HepG2 (cell line): ENCODE results near the gene RHOC. TPM values are rescaled to one million over a fixed set of nuclear protein-coding genes. Genes with fewer than 3 reads are reported as not detected.

Source experiments
- ATAC-seq: fragments of 200-7000 bp; cut with Tn5 transposase; 3 replicates; pipeline ENCODE4 v1.9.1; 2020; ENCODE audit warnings: mild to moderate bottlenecking, moderate library complexity
- BruUV-seq: library from RNA; stranded (reverse); fragments of 400-500 nt; replicated peaks from 2 replicates; lab custom pipeline; 2021; lab: Mats Ljungman, UMichigan
- CTCF ChIA-PET: fragments of 300-600 bp; formaldehyde crosslinking; extraction: SDS; loops from one replicate; lab custom pipeline; 2021; ENCODE audit warnings: low total read pairs, inconsistent platforms, low intra/inter-chr PET ratio; lab: Yijun Ruan, JAX
- POLR2A ChIA-PET: fragments of 350-600 bp; sonication (Branson Sonifier 250); formaldehyde crosslinking; loops from one replicate; lab custom pipeline; 2020; ENCODE audit warnings: antibody characterized with exemption, inconsistent platforms; lab: Yijun Ruan, JAX
- DNase-seq: peaks from one replicate; pipeline ENCODE4 v3.0.0-alpha.2; 2015; ENCODE audit warnings: low spot score
- FAIRE-seq: peaks from 3 replicates; lab custom pipeline; 2011; peaks lifted over from hg19 to GRCh38; lab: Jason Lieb, UNC
- H2AFZ ChIP-seq: one replicate; pipeline ENCODE4 v1.6.1; 2011; ENCODE audit warnings: low read length, inconsistent platforms
- H3K27ac ChIP-seq: fragments of 300-600 bp; 3 replicates; pipeline ENCODE4 v1.8.0; 2011; ENCODE audit warnings: mixed run types, mild to moderate bottlenecking, mixed read lengths, low read length, inconsistent platforms; ENCODE audit not compliant: insufficient read depth; ENCODE audit errors: extremely low read length
- H3K27me3 ChIP-seq, 2 experiments: fragments of 200-600 bp in 1 of 2; 2 replicates in 1 of 2; 3 replicates in 1 of 2; pipeline versions ENCODE4 v1.6.0 to v1.8.0; 2011; ENCODE audit warnings: low read length in 2 of 2, mild to moderate bottlenecking in 2 of 2, moderate library complexity in 2 of 2, inconsistent platforms in 1 of 2; ENCODE audit not compliant: insufficient read depth in 2 of 2, control insufficient read depth in 1 of 2
- H3K36me3 ChIP-seq, 2 experiments: fragments of 200-600 bp in 1 of 2; replicated peaks in 1 of 2; 2 replicates in 1 of 2; 3 replicates in 1 of 2; pipeline versions ENCODE4 v1.5.1 to v1.8.0; 2011; ENCODE audit warnings: low read length in 2 of 2, inconsistent platforms in 1 of 2; ENCODE audit not compliant: insufficient read depth in 2 of 2, control insufficient read depth in 1 of 2
- H3K4me1 ChIP-seq: 2 replicates; pipeline ENCODE4 v1.5.1; 2012; ENCODE audit warnings: low read length, inconsistent platforms; ENCODE audit not compliant: insufficient read depth
- H3K4me2 ChIP-seq: 2 replicates; pipeline ENCODE4 v1.6.0; 2011; ENCODE audit warnings: low read depth, low read length, inconsistent platforms
- H3K4me3 ChIP-seq, 3 experiments: fragments of 200-600 bp in 1 of 3; sonication (generic), shearing (Covaris generic) in 1 of 3; replicated peaks in 1 of 3; 2 replicates each; pipeline ENCODE4 v1.5.1; 2011 to 2016; ENCODE audit warnings: low read length in 3 of 3, inconsistent platforms in 2 of 3, low read depth in 2 of 3, mild to moderate bottlenecking in 2 of 3, control low read depth in 1 of 3, mixed read lengths in 1 of 3; ENCODE audit not compliant: insufficient read depth in 1 of 3
- H3K79me2 ChIP-seq: one replicate; pipeline ENCODE4 v1.6.1; 2011; ENCODE audit warnings: low read length, inconsistent platforms; ENCODE audit not compliant: insufficient read depth
- H3K9ac ChIP-seq: 2 replicates; pipeline ENCODE4 v1.6.0; 2011; ENCODE audit warnings: mild to moderate bottlenecking, low read depth, low read length, inconsistent platforms; ENCODE audit not compliant: insufficient read depth
- H3K9me3 ChIP-seq: 2 replicates; pipeline ENCODE4 v1.5.1; 2012; ENCODE audit warnings: mild to moderate bottlenecking, low read length
- H4K20me1 ChIP-seq: 2 replicates; pipeline ENCODE4 v1.6.0; 2011; ENCODE audit warnings: inconsistent platforms, mild to moderate bottlenecking, low read length, moderate library complexity; ENCODE audit not compliant: insufficient read depth
- CHD4 ChIP-seq: fragments of 200-600 bp; sonication (generic); IDR thresholded peaks from 2 replicates; pipeline ENCODE4 v1.7.0; 2017; ENCODE audit warnings: mild to moderate bottlenecking, low read length, borderline replicate concordance
- EEA1 ChIP-seq: sonication (generic); formaldehyde crosslinking; IDR thresholded peaks from 2 replicates; pipeline ENCODE4 v1.5.1; 2020; ENCODE audit warnings: mild to moderate bottlenecking, missing genetic modification reagents, borderline replicate concordance
- EED ChIP-seq: sonication (generic); formaldehyde crosslinking; IDR thresholded peaks from 2 replicates; pipeline ENCODE4 v1.5.0; 2020; ENCODE audit warnings: mild to moderate bottlenecking, missing genetic modification reagents
- NFATC3 ChIP-seq: sonication (generic); formaldehyde crosslinking; IDR thresholded peaks from 2 replicates; pipeline ENCODE4 v1.5.1; 2020; ENCODE audit warnings: mild to moderate bottlenecking, missing genetic modification reagents
- NRL ChIP-seq: sonication (generic); formaldehyde crosslinking; IDR thresholded peaks from 2 replicates; pipeline ENCODE4 v1.5.0; 2020; ENCODE audit warnings: missing genetic modification reagents, mild to moderate bottlenecking, moderate library complexity, borderline replicate concordance
- SCMH1 ChIP-seq: sonication (generic); formaldehyde crosslinking; IDR thresholded peaks from 2 replicates; pipeline ENCODE4 v1.9.0; 2021; ENCODE audit warnings: missing genetic modification reagents, mild to moderate bottlenecking, borderline replicate concordance
- ZNF20 ChIP-seq: sonication (generic); formaldehyde crosslinking; IDR thresholded peaks from 2 replicates; pipeline ENCODE4 v1.4.0; 2020; ENCODE audit warnings: mild to moderate bottlenecking, moderate library complexity, missing genetic modification reagents
- ZNF484 ChIP-seq: sonication (generic); formaldehyde crosslinking; IDR thresholded peaks from 2 replicates; pipeline ENCODE4 v1.5.1; 2020; ENCODE audit warnings: mild to moderate bottlenecking, low read depth, missing genetic modification reagents, borderline replicate concordance
- ZNF549 ChIP-seq: sonication (generic); formaldehyde crosslinking; IDR thresholded peaks from 2 replicates; pipeline ENCODE4 v1.5.0; 2020; ENCODE audit warnings: missing genetic modification reagents
- WGBS: methylation state at CpG from one replicate; pipeline ENCODE4 v1.1.6; 2017; ENCODE audit warnings: low lambda C conversion rate; 5-methylcytosine and 5-hydroxymethylcytosine counted together
- in situ Hi-C: cut with HindIII; loops from 2 replicates; pipeline ENCODE4 v1.10.0; 2017; ENCODE audit warnings: low pct_unique_long_range_greater_than_20kb; ENCODE audit not compliant: extremely low pct_ligation_motif_present
- intact Hi-C: fragments of 100-400 bp; cut with micrococcal nuclease; formaldehyde crosslinking; loops from one replicate; pipeline ENCODE4 v1.10.0; 2022; ENCODE audit not compliant: unreplicated experiment
- polyA plus RNA-seq, 8 experiments: library from polyadenylated mRNA; depleted of rRNA in 3 of 8; stranded (reverse) in 7 of 8; unstranded in 1 of 8; fragments of >200 nt; fragmentation: Illumina TruSeq in 4 of 8; extraction: Trizol in 4 of 8; gene quantifications; 2 replicates each; pipeline versions ENCODE4 v1.2.1 to v1.2.3, GENCODE V29; 2011 to 2016; ENCODE audit warnings: low read depth in 4 of 8, missing spikeins in 1 of 8, mixed read lengths in 1 of 8; ENCODE audit not compliant: insufficient read depth in 1 of 8
- total RNA-seq, 5 experiments: library from RNA; depleted of rRNA; stranded (reverse); fragments of >200 nt; fragmentation: Illumina TruSeq; extraction: Trizol; gene quantifications; 2 replicates each; pipeline ENCODE4 v1.2.3, GENCODE V29; 2016; ENCODE audit warnings: low read depth in 1 of 5
- TF ChIP-seq, protein P1 (sequence below): sonication (generic); formaldehyde crosslinking; IDR thresholded peaks from 2 replicates; pipeline ENCODE4 v1.4.0; 2020; ENCODE audit warnings: missing genetic modification reagents
- TF ChIP-seq, protein P2 (sequence below): sonication (generic); formaldehyde crosslinking; IDR thresholded peaks from 2 replicates; pipeline ENCODE4 v1.5.1; 2020; ENCODE audit warnings: missing genetic modification reagents, mild to moderate bottlenecking, borderline replicate concordance
- TF ChIP-seq, protein P3 (sequence below): sonication (generic); formaldehyde crosslinking; IDR thresholded peaks from 2 replicates; pipeline ENCODE4 v1.4.0; 2020; ENCODE audit warnings: mild to moderate bottlenecking, missing genetic modification reagents
- TF ChIP-seq, protein P4 (sequence below): sonication (generic); formaldehyde crosslinking; IDR thresholded peaks from 2 replicates; pipeline ENCODE4 v1.5.1; 2020; ENCODE audit warnings: missing genetic modification reagents, mild to moderate bottlenecking, borderline replicate concordance
- TF ChIP-seq, protein P5 (sequence below): sonication (generic); formaldehyde crosslinking; IDR thresholded peaks from 2 replicates; pipeline ENCODE4 v1.9.0; 2022; ENCODE audit warnings: missing genetic modification reagents, mild to moderate bottlenecking, borderline replicate concordance

RHOC gene
- total and polyA plus RNA-seq, 2 of the 13 experiments (the other 11 are each of a cell fraction or from before 2014, with no cell fraction given): 64.3 to 182 TPM

- in situ Hi-C loops (no loop called here), intact Hi-C loops (no loop called here)
- H4K20me1 ChIP-seq: no peaks in the 10 kb centered on the region
- H3K36me3 ChIP-seq: no peaks in the 10 kb centered on the region
- ChIA-PET CTCF (no interaction called here), POLR2A (no interaction called here)
- WGBS: 91% methylated on average over 34 of the region's 58 CpGs
- DNase-seq: no peak
- no peaks in the 10 kb centered on the region for H3K79me2 ChIP-seq
- no peak overlapping the region for H2AFZ ChIP-seq
- TF ChIP-seq, protein P1, sequence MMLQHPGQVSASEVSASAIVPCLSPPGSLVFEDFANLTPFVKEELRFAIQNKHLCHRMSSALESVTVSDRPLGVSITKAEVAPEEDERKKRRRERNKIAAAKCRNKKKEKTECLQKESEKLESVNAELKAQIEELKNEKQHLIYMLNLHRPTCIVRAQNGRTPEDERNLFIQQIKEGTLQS (CRISPR knock-in tag): no peak
- TF ChIP-seq ZNF484 (CRISPR knock-in tag) (no peak), NFATC3 (no peak), SCMH1 (CRISPR knock-in tag) (no peak), ZNF549 (CRISPR knock-in tag) (no peak), NRL (CRISPR knock-in tag) (no peak), EED (no peak), CHD4 (no peak), ZNF20 (CRISPR knock-in tag) (no peak), EEA1 (no peak)
- TF ChIP-seq, protein P2, sequence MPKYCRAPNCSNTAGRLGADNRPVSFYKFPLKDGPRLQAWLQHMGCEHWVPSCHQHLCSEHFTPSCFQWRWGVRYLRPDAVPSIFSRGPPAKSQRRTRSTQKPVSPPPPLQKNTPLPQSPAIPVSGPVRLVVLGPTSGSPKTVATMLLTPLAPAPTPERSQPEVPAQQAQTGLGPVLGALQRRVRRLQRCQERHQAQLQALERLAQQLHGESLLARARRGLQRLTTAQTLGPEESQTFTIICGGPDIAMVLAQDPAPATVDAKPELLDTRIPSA (CRISPR knock-in tag): no peak
- TF ChIP-seq, protein P3, sequence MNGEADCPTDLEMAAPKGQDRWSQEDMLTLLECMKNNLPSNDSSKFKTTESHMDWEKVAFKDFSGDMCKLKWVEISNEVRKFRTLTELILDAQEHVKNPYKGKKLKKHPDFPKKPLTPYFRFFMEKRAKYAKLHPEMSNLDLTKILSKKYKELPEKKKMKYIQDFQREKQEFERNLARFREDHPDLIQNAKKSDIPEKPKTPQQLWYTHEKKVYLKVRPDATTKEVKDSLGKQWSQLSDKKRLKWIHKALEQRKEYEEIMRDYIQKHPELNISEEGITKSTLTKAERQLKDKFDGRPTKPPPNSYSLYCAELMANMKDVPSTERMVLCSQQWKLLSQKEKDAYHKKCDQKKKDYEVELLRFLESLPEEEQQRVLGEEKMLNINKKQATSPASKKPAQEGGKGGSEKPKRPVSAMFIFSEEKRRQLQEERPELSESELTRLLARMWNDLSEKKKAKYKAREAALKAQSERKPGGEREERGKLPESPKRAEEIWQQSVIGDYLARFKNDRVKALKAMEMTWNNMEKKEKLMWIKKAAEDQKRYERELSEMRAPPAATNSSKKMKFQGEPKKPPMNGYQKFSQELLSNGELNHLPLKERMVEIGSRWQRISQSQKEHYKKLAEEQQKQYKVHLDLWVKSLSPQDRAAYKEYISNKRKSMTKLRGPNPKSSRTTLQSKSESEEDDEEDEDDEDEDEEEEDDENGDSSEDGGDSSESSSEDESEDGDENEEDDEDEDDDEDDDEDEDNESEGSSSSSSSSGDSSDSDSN (CRISPR knock-in tag): no peak
- TF ChIP-seq, protein P4, sequence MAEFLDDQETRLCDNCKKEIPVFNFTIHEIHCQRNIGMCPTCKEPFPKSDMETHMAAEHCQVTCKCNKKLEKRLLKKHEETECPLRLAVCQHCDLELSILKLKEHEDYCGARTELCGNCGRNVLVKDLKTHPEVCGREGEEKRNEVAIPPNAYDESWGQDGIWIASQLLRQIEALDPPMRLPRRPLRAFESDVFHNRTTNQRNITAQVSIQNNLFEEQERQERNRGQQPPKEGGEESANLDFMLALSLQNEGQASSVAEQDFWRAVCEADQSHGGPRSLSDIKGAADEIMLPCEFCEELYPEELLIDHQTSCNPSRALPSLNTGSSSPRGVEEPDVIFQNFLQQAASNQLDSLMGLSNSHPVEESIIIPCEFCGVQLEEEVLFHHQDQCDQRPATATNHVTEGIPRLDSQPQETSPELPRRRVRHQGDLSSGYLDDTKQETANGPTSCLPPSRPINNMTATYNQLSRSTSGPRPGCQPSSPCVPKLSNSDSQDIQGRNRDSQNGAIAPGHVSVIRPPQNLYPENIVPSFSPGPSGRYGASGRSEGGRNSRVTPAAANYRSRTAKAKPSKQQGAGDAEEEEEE: no peak
- TF ChIP-seq, protein P5, sequence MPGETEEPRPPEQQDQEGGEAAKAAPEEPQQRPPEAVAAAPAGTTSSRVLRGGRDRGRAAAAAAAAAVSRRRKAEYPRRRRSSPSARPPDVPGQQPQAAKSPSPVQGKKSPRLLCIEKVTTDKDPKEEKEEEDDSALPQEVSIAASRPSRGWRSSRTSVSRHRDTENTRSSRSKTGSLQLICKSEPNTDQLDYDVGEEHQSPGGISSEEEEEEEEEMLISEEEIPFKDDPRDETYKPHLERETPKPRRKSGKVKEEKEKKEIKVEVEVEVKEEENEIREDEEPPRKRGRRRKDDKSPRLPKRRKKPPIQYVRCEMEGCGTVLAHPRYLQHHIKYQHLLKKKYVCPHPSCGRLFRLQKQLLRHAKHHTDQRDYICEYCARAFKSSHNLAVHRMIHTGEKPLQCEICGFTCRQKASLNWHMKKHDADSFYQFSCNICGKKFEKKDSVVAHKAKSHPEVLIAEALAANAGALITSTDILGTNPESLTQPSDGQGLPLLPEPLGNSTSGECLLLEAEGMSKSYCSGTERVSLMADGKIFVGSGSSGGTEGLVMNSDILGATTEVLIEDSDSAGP (CRISPR knock-in tag): no peak
- TF ChIP-seq, all 625 proteins: peak for 0
- Histone ChIP-seq H3K9ac (no peak overlapping the region), H3K27ac (no peak overlapping the region), H3K4me2 (no peak overlapping the region), H3K4me1 (no peaks in the 10 kb centered on the region), H3K9me3 (no peaks in the 10 kb centered on the region), H3K27me3 (0 out of 5 replicates have a peak, but pooled peaks cover 0 to 4% of the 10 kb centered on the region in 2 experiments), H3K4me3 (no peak overlapping the region)
- no peak for FAIRE-seq
- ATAC-seq: no peak
- no TSS peak for BruUV-seq
These were observed 37.2 kb upstream of the RHOC start for GRCh38 chr1:112744009-112744578.
